Upper lobe of left lung (tissue), 6 donors: ENCODE data around the gene ANKS1B. TPM values are rescaled to one million over a fixed set of nuclear protein-coding genes. Genes with fewer than 3 reads are reported as not detected.

Experiments
- ATAC-seq, 2 donors: fragments of 200-7000 bp; cut with Tn5 transposase; one replicate each; pipeline ENCODE4 v1.9.1; 2022; ENCODE audit warnings: mild to moderate bottlenecking in 2 of 2, moderate library complexity in 2 of 2; ENCODE audit not compliant: low FRiP score in 2 of 2
- DNase-seq, 2 donors: peaks; one replicate each; pipeline ENCODE4 v3.0.0-alpha.2; 2019 to 2020
- H3K27ac ChIP-seq, 4 donors: fragments of 200-600 bp; sonication (generic); one replicate each; pipeline ENCODE4 v1.5.1; 2016 to 2019
- H3K27me3 ChIP-seq, 4 donors: fragments of 200-600 bp; sonication (generic); one replicate each; pipeline ENCODE4 v1.5.1; 2017 to 2019
- H3K36me3 ChIP-seq, 4 donors: fragments of 200-600 bp; sonication (generic); one replicate each; pipeline ENCODE4 v1.5.1; 2016 to 2019
- H3K4me1 ChIP-seq, 4 donors: fragments of 200-600 bp; sonication (generic); one replicate each; pipeline ENCODE4 v1.5.1; 2018 to 2019
- H3K4me3 ChIP-seq, 4 donors: fragments of 200-600 bp; sonication (generic); one replicate each; pipeline ENCODE4 v1.5.1; 2017 to 2019; ENCODE audit warnings: mild to moderate bottlenecking in 2 of 4, moderate library complexity in 1 of 4
- H3K9me3 ChIP-seq, 4 donors: fragments of 200-600 bp; sonication (generic); one replicate each; pipeline ENCODE4 v1.5.1; 2018 to 2019
- EP300 ChIP-seq, 4 donors: sonication (generic); formaldehyde crosslinking; IDR thresholded peaks; one replicate each; pipeline ENCODE4 v1.5.1; 2017; ENCODE audit warnings: antibody characterized with exemption in 4 of 4, control low read depth in 2 of 4
- POLR2A ChIP-seq, 4 donors: fragments of 450-650 bp; IDR thresholded peaks; one replicate each; pipeline ENCODE4 v1.5.1; 2016 to 2017; ENCODE audit warnings: antibody characterized with exemption in 4 of 4, mild to moderate bottlenecking in 2 of 4
- POLR2AphosphoS5 ChIP-seq, 2 donors: sonication (generic); formaldehyde crosslinking; IDR thresholded peaks; one replicate each; pipeline ENCODE4 v1.5.1; 2017; ENCODE audit warnings: antibody characterized with exemption in 2 of 2
- WGBS, 2 donors: methylation state at CpG; one replicate each; pipeline ENCODE4 v1.1.5; 2017 to 2018; 5-methylcytosine and 5-hydroxymethylcytosine counted together
- total RNA-seq, 6 donors: library from RNA; depleted of rRNA in 4 of 6; stranded (reverse); fragments of >200 nt in 4 of 6; gene quantifications; one replicate each; pipeline versions ENCODE4 v1.1.0 to v1.2.1, GENCODE V29; 2016 to 2021
- TF ChIP-seq, protein P1 (sequence below), 6 experiments: fragments of 450-650 bp in 4 of 6; fragments of 200-600 bp in 2 of 6; sonication (generic) in 2 of 6; IDR thresholded peaks; one replicate each; pipeline ENCODE4 v1.5.1; 2016 to 2019; ENCODE audit warnings: antibody characterized with exemption in 6 of 6
- donor health status: DM: no; HTN: no; CAD: no; lungs with moderate emphysema.
- donor health status: DM: no; HTN: yes; CAD: no; lungs with severe emphysema.

The ANKS1B gene
- total RNA-seq, 6 donors from 2014 or later = 5.1 to 23.7 (median 7.2) TPM

DNA sequence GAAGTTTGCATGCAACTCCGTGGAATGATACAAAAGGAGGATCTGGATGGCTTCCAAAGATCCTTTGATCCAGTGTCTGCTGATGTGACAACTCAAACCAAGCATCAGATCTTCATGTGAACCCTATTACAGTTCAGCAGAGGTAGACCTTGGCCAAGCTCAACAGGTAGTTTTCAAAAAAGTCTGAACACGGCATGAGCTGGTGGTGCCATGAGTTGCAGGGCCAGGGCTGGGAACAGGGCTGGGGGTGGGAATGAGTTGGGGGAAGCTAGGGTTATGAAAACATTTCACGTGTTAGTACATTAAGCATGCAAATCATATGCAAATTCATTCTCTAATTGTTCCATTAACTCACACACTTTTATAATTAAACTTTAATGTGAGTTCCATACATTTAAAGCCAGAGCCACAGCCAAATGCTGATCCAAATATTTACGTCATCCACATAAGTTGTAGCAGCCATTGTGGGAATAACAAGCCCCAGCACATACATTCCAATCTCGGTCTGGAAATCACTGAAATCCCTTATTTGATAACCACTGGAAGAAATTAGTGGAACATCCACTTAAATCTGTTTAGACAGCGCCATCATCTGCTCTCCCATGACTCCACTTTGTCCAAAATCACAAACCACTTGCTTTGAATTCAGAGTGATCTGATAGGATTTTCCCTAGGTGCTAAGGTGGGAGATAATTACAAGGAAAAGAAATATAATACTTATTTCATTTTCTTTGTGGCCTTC lies 1181.1 kb downstream of the ANKS1B start:
- ATAC-seq = no peak
- TF ChIP-seq POLR2AphosphoS5 (IDR thresholded peaks at IDR 0.05) = no peak
- TF ChIP-seq EP300 (IDR thresholded peaks at IDR 0.05) = no peak
- TF ChIP-seq, protein P1, sequence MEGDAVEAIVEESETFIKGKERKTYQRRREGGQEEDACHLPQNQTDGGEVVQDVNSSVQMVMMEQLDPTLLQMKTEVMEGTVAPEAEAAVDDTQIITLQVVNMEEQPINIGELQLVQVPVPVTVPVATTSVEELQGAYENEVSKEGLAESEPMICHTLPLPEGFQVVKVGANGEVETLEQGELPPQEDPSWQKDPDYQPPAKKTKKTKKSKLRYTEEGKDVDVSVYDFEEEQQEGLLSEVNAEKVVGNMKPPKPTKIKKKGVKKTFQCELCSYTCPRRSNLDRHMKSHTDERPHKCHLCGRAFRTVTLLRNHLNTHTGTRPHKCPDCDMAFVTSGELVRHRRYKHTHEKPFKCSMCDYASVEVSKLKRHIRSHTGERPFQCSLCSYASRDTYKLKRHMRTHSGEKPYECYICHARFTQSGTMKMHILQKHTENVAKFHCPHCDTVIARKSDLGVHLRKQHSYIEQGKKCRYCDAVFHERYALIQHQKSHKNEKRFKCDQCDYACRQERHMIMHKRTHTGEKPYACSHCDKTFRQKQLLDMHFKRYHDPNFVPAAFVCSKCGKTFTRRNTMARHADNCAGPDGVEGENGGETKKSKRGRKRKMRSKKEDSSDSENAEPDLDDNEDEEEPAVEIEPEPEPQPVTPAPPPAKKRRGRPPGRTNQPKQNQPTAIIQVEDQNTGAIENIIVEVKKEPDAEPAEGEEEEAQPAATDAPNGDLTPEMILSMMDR (IDR thresholded peaks at IDR 0.05) = no peak
- no peak for TF ChIP-seq POLR2A (IDR thresholded peaks at IDR 0.05)

DNA sequence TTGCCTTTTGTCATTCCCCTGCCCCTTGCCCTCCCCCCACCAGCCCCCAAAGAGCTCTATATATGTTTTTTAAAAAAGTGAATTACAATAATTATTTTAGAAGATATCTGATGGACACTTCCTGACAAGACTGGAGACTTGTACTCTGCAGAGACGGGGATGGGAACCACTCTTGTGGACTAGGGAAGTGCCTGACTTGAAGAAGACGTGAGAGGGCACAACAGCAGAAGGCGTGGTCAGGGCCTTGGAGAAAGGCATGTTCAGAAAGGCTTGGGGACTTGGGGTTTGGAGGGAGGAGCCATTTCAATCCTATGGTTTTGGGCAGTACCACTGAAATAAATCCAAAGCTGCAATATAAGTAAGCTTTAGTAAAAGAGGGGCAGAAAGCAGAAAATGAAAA lies 1184.9 kb downstream of the ANKS1B start:
- Histone ChIP-seq H3K36me3 (no peaks in the 10 kb centered on the region), H3K4me3 (no peak overlapping the region), H3K9me3 (no peaks in the 10 kb centered on the region), H3K27me3 (no peaks in the 10 kb centered on the region), H3K27ac (no peak overlapping the region), H3K4me1 (no peaks in the 10 kb centered on the region)
- TF ChIP-seq POLR2A (IDR thresholded peaks at IDR 0.05) (no peak), EP300 (IDR thresholded peaks at IDR 0.05) (no peak), POLR2AphosphoS5 (IDR thresholded peaks at IDR 0.05) (no peak)
- TF ChIP-seq, protein P1 (IDR thresholded peaks at IDR 0.05) = no peak
- WGBS, 2 donors = 70 to 74% methylated on average over 3 of the region's 3 CpGs
- DNase-seq (no peak), ATAC-seq (no peak)

More for the DNA sequence above, 1181.1 kb downstream of the ANKS1B start:
- Histone ChIP-seq H3K27ac (no peak overlapping the region), H3K4me1 (no peaks in the 10 kb centered on the region), H3K9me3 (no peaks in the 10 kb centered on the region), H3K4me3 (no peak overlapping the region), H3K27me3 (no peaks in the 10 kb centered on the region), H3K36me3 (no peaks in the 10 kb centered on the region)
- WGBS, 2 donors = 74 to 75% methylated on average over 6 of the region's 6 CpGs
- DNase-seq = no peak

DNA sequence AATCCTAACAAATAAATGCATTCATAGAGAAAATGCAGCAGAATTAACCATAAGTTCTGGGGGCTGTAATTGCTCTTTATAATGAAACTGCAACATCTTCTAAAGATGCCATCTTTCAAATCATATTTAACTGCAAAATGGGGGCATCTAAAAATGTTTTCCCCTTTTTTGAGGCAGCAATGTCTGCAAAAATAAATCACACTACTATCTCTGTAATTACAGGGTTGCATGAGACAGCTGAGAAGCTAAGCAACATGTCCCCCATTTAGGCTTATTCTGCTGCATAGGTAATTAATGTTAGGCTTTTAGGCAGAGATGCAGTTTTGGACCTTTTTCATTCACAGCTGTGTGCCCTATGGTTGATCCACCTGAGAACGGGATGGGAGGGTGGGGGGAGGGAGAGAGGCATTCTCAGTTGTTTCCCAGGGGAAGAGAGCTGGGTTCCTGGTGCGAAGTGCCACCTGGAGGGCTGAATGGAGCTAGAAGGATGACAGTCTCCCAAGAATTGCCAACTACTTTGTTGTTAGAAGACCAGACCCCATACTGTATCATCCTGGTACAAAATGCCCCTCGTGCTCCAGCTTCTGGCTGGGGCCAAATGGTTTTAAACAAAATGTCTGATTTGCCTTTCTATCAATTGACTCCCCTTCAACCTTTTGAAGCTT lies 1185.5 kb downstream of the ANKS1B start:
- DNase-seq (no peak), ATAC-seq (no peak)
- no peak for TF ChIP-seq POLR2A (IDR thresholded peaks at IDR 0.05)
- TF ChIP-seq EP300 (IDR thresholded peaks at IDR 0.05) = no peak
- no peak for TF ChIP-seq POLR2AphosphoS5 (IDR thresholded peaks at IDR 0.05)
- TF ChIP-seq, protein P1 (IDR thresholded peaks at IDR 0.05) = no peak
- no peak overlapping the region for H3K4me3 ChIP-seq
- H3K27me3 ChIP-seq = no peaks in the 10 kb centered on the region
- 43 to 53% methylated on average over 3 of the region's 3 CpGs for WGBS, 2 donors
- no peaks in the 10 kb centered on the region for H3K9me3 ChIP-seq
- H3K36me3 ChIP-seq = no peaks in the 10 kb centered on the region
- H3K4me1 ChIP-seq = no peaks in the 10 kb centered on the region
- H3K27ac ChIP-seq = no peak overlapping the region

DNA sequence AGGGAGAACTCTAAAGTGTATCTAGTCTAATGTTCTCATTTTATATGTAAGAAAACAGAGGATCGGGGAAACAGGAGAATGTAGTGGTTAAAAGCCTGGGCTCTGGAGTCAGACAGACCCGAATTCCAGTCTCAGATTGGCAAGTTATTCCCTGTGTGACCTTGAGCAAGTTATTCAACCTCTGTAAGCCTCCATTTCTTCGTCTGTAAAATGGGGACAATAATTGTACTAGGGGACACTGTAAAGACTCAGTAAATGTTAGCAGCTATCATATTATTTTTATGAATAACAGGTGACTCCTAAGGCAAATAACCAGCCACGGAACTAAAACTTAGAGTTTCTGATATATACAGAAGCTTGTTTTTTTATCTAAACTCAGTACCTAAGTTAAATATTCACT lies 1187.5 kb downstream of the ANKS1B start:
- H3K27ac ChIP-seq = no peak overlapping the region
- no peaks in the 10 kb centered on the region for H3K36me3 ChIP-seq
- H3K4me1 ChIP-seq = no peaks in the 10 kb centered on the region
- 85 to 90% methylated on average over 4 of the region's 4 CpGs for WGBS, 2 donors
- no peak overlapping the region for H3K4me3 ChIP-seq
- TF ChIP-seq, protein P1 (IDR thresholded peaks at IDR 0.05) = no peak
- TF ChIP-seq POLR2AphosphoS5 (IDR thresholded peaks at IDR 0.05) (no peak), POLR2A (IDR thresholded peaks at IDR 0.05) (no peak), EP300 (IDR thresholded peaks at IDR 0.05) (no peak)
- H3K9me3 ChIP-seq = no peaks in the 10 kb centered on the region
- no peak for ATAC-seq
- H3K27me3 ChIP-seq = no peaks in the 10 kb centered on the region
- no peak for DNase-seq
